Measurements from ENCODE around the gene SERINC5.

SERINC5 gene

DNA sequence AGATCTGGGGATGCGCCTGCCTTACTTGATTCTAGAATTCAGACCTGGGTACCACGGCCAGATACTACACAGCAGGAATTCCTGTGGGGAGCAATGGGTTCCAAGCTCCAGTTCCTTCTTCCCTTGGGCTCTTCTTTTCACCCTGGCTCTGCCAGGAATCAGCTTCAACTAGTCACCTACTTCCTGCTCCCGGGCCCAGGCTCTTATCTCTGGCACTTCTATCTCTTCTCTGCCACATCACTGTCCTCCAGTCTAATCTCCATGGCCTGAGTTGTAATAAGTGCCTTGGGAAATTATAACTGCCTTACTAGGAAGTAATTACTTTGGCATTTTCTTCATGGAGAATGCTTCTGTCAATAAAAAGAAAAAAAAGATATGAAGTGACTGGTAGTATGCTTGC, 26.2 kb upstream of the SERINC5 start:
- no peak overlapping the region for H2BK15ac ChIP-seq (ENCODE audit: low read length)
- H3K4me1 ChIP-seq (ENCODE audit: control insufficient read depth in 2 of 2, insufficient read depth in 1 of 2, low read depth in 1 of 2, low read length in 2 of 2): no peaks in the 10 kb centered on the region
- no peak overlapping the region for H2AFZ ChIP-seq (ENCODE audit: low read length)
- no CpG with 5 or more reads among the region's 3 CpGs for WGBS, 2 donors (ENCODE audit: extremely low coverage in 2 of 2, insufficient read length in 2 of 2, insufficient replicate concordance in 1 of 2)
- H3K4me3 ChIP-seq (ENCODE audit: low read length in 2 of 2): no peak overlapping the region
- H3K27me3 ChIP-seq (ENCODE audit: control insufficient read depth in 3 of 3, insufficient read depth in 3 of 3, low read depth in 1 of 3, low read length in 3 of 3): no peaks in the 10 kb centered on the region
- H2AK5ac ChIP-seq (ENCODE audit: low read depth, low read length): no peak overlapping the region
- H3K23ac ChIP-seq (ENCODE audit: low read depth, low read length, poor library complexity): no peak overlapping the region
- no peak overlapping the region for H3K18ac ChIP-seq (ENCODE audit: low read length)
- H4K91ac ChIP-seq (ENCODE audit: low read depth, low read length, poor library complexity): no peak overlapping the region
- H3K4me2 ChIP-seq (ENCODE audit: insufficient read depth, low read length, poor library complexity, severe bottlenecking): no peak overlapping the region
- no peak overlapping the region for H2BK5ac ChIP-seq (ENCODE audit: low read length)
- H3K9ac ChIP-seq (ENCODE audit: low read depth, low read length, poor library complexity): no peak overlapping the region
- H3K4ac ChIP-seq (ENCODE audit: low read length): no peak overlapping the region
- no peaks in the 10 kb centered on the region for H3K9me3 ChIP-seq (replicated peaks in 1 of 2; ENCODE audit: control insufficient read depth in 2 of 2, insufficient read depth in 1 of 2, low read depth in 1 of 2, low read length in 2 of 2)
- no peak overlapping the region for H3K27ac ChIP-seq (replicated peaks; ENCODE audit: low read length)
- no peak overlapping the region for H2BK12ac ChIP-seq (ENCODE audit: low read length)
- no peak overlapping the region for H4K8ac ChIP-seq (ENCODE audit: low read depth, low read length)
- H3K79me1 ChIP-seq (ENCODE audit: low read depth, low read length): no peaks in the 10 kb centered on the region
- H2BK120ac ChIP-seq (ENCODE audit: low read depth, low read length): no peak overlapping the region
- H3K36me3 ChIP-seq (replicated peaks in 1 of 2; ENCODE audit: control insufficient read depth in 2 of 2, insufficient read depth in 2 of 2, low read length in 2 of 2): no peaks in the 10 kb centered on the region
- DNase-seq (ENCODE audit: low spot score): no peak
- no peak overlapping the region for H3K14ac ChIP-seq (ENCODE audit: low read length)

DNA sequence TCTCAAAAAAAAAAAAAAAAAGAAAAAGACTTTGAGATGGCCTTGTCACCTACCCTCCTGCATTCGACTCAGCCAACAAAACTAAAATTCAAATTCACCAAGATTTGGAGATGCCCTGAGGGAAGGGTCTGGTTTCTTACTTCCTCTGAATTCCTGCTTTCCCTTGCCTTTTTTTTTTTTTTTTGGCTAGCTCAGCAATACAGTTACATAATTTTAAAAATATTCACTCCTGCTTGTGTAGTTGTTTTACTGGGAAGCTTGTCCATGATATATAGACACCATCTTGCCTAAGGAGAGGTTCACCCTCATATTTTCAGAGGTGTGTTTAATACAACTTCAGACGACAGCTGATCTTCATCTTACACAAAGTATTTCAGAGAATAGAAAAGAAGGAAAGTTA, 21.3 kb upstream of the SERINC5 start:
- Histone ChIP-seq H3K36me3 (replicated peaks in 1 of 2; ENCODE audit: control insufficient read depth in 2 of 2, insufficient read depth in 2 of 2, low read length in 2 of 2) (no peaks in the 10 kb centered on the region), H3K9ac (ENCODE audit: low read depth, low read length, poor library complexity) (no peak overlapping the region), H2BK15ac (ENCODE audit: low read length) (no peak overlapping the region), H4K8ac (ENCODE audit: low read depth, low read length) (no peak overlapping the region), H3K23ac (ENCODE audit: low read depth, low read length, poor library complexity) (no peak overlapping the region), H3K9me3 (replicated peaks in 1 of 2; ENCODE audit: control insufficient read depth in 2 of 2, insufficient read depth in 1 of 2, low read depth in 1 of 2, low read length in 2 of 2) (no peaks in the 10 kb centered on the region), H3K4ac (ENCODE audit: low read length) (no peak overlapping the region), H3K4me3 (ENCODE audit: low read length in 2 of 2) (no peak overlapping the region), H2AFZ (ENCODE audit: low read length) (no peak overlapping the region), H2BK12ac (ENCODE audit: low read length) (no peak overlapping the region), H3K79me1 (ENCODE audit: low read depth, low read length) (no peaks in the 10 kb centered on the region), H2AK5ac (ENCODE audit: low read depth, low read length) (no peak overlapping the region), H3K27ac (replicated peaks; ENCODE audit: low read length) (no peak overlapping the region), H2BK120ac (ENCODE audit: low read depth, low read length) (no peak overlapping the region), H3K27me3 (ENCODE audit: control insufficient read depth in 3 of 3, insufficient read depth in 3 of 3, low read depth in 1 of 3, low read length in 3 of 3) (no peaks in the 10 kb centered on the region), H3K14ac (ENCODE audit: low read length) (no peak overlapping the region), H3K4me1 (ENCODE audit: control insufficient read depth in 2 of 2, insufficient read depth in 1 of 2, low read depth in 1 of 2, low read length in 2 of 2) (no peaks in the 10 kb centered on the region), H2BK5ac (ENCODE audit: low read length) (no peak overlapping the region), H4K91ac (ENCODE audit: low read depth, low read length, poor library complexity) (no peak overlapping the region), H3K18ac (ENCODE audit: low read length) (no peak overlapping the region), H3K4me2 (ENCODE audit: insufficient read depth, low read length, poor library complexity, severe bottlenecking) (no peak overlapping the region)
- no CpG with 5 or more reads among the region's 2 CpGs for WGBS, 2 donors (ENCODE audit: extremely low coverage in 2 of 2, insufficient read length in 2 of 2, insufficient replicate concordance in 1 of 2)
- DNase-seq (ENCODE audit: low spot score): no peak

DNA sequence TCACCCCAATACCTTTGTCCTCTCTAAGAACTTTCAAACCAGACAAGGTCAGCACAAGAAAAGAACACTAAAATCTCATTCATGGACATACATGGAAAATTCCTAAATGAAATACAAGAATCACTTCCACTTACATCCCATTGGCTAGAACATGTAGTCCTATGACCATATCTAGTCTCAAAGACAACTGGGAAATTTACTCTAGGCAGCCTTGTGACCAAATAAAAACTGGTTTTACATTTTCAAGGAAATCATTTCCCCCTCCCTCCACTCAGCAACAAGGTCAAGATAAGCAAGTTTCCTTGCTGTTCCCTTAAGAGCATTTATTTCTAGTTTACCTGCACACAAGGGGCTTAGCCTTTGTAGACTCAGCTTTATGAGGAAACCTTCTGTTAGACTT, 20.3 kb upstream of the SERINC5 start:
- Histone ChIP-seq H4K91ac (ENCODE audit: low read depth, low read length, poor library complexity) (no peak overlapping the region), H2BK12ac (ENCODE audit: low read length) (no peak overlapping the region), H2BK5ac (ENCODE audit: low read length) (no peak overlapping the region), H3K27me3 (ENCODE audit: control insufficient read depth in 3 of 3, insufficient read depth in 3 of 3, low read depth in 1 of 3, low read length in 3 of 3) (no peaks in the 10 kb centered on the region), H3K27ac (replicated peaks; ENCODE audit: low read length) (no peak overlapping the region), H4K8ac (ENCODE audit: low read depth, low read length) (no peak overlapping the region), H3K79me1 (ENCODE audit: low read depth, low read length) (no peaks in the 10 kb centered on the region), H3K4me3 (ENCODE audit: low read length in 2 of 2) (no peak overlapping the region), H2AFZ (ENCODE audit: low read length) (no peak overlapping the region), H2AK5ac (ENCODE audit: low read depth, low read length) (no peak overlapping the region), H3K23ac (ENCODE audit: low read depth, low read length, poor library complexity) (no peak overlapping the region), H2BK15ac (ENCODE audit: low read length) (no peak overlapping the region), H3K4ac (ENCODE audit: low read length) (no peak overlapping the region), H3K18ac (ENCODE audit: low read length) (no peak overlapping the region), H3K4me1 (ENCODE audit: control insufficient read depth in 2 of 2, insufficient read depth in 1 of 2, low read depth in 1 of 2, low read length in 2 of 2) (no peaks in the 10 kb centered on the region), H3K4me2 (ENCODE audit: insufficient read depth, low read length, poor library complexity, severe bottlenecking) (no peak overlapping the region), H3K14ac (ENCODE audit: low read length) (no peak overlapping the region), H3K36me3 (replicated peaks in 1 of 2; ENCODE audit: control insufficient read depth in 2 of 2, insufficient read depth in 2 of 2, low read length in 2 of 2) (no peaks in the 10 kb centered on the region), H3K9me3 (replicated peaks in 1 of 2; ENCODE audit: control insufficient read depth in 2 of 2, insufficient read depth in 1 of 2, low read depth in 1 of 2, low read length in 2 of 2) (no peaks in the 10 kb centered on the region), H3K9ac (ENCODE audit: low read depth, low read length, poor library complexity) (no peak overlapping the region), H2BK120ac (ENCODE audit: low read depth, low read length) (no peak overlapping the region)
- DNase-seq (ENCODE audit: low spot score): no peak

DNA sequence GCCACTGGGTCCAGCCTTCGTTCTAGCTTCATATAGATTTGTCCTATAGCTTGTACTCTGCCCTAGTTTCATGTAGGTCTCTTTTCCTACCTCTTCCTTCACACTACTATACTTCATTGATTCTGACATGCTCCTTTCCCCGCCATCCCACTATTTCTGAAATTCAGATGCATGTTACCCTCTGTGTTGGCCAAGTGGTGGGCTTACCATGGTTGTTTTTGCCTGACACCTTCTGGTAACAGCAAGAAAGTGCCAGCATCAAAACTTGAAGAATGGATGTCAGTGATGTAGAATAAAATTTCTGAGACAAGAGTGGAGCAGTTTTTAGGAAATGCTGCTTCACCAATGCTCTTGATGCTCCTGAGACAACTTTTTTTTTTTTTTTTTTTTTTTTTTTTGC, 19.5 kb upstream of the SERINC5 start:
- Histone ChIP-seq H4K8ac (ENCODE audit: low read depth, low read length) (no peak overlapping the region), H3K9me3 (replicated peaks in 1 of 2; ENCODE audit: control insufficient read depth in 2 of 2, insufficient read depth in 1 of 2, low read depth in 1 of 2, low read length in 2 of 2) (no peaks in the 10 kb centered on the region), H2BK5ac (ENCODE audit: low read length) (no peak overlapping the region), H2BK120ac (ENCODE audit: low read depth, low read length) (no peak overlapping the region), H3K9ac (ENCODE audit: low read depth, low read length, poor library complexity) (no peak overlapping the region), H3K36me3 (replicated peaks in 1 of 2; ENCODE audit: control insufficient read depth in 2 of 2, insufficient read depth in 2 of 2, low read length in 2 of 2) (no peaks in the 10 kb centered on the region), H3K4me2 (ENCODE audit: insufficient read depth, low read length, poor library complexity, severe bottlenecking) (no peak overlapping the region), H2AFZ (ENCODE audit: low read length) (no peak overlapping the region), H3K18ac (ENCODE audit: low read length) (no peak overlapping the region), H3K4ac (ENCODE audit: low read length) (no peak overlapping the region), H3K27me3 (ENCODE audit: control insufficient read depth in 3 of 3, insufficient read depth in 3 of 3, low read depth in 1 of 3, low read length in 3 of 3) (no peaks in the 10 kb centered on the region), H3K27ac (replicated peaks; ENCODE audit: low read length) (no peak overlapping the region), H2BK15ac (ENCODE audit: low read length) (no peak overlapping the region), H3K4me1 (ENCODE audit: control insufficient read depth in 2 of 2, insufficient read depth in 1 of 2, low read depth in 1 of 2, low read length in 2 of 2) (no peaks in the 10 kb centered on the region), H3K79me1 (ENCODE audit: low read depth, low read length) (no peaks in the 10 kb centered on the region), H4K91ac (ENCODE audit: low read depth, low read length, poor library complexity) (no peak overlapping the region), H3K14ac (ENCODE audit: low read length) (no peak overlapping the region), H3K23ac (ENCODE audit: low read depth, low read length, poor library complexity) (no peak overlapping the region), H2AK5ac (ENCODE audit: low read depth, low read length) (peak overlapping the region; percentile 54), H2BK12ac (ENCODE audit: low read length) (no peak overlapping the region), H3K4me3 (ENCODE audit: low read length in 2 of 2) (no peak overlapping the region)
- WGBS, 2 donors (ENCODE audit: extremely low coverage in 2 of 2, insufficient read length in 2 of 2, insufficient replicate concordance in 1 of 2): no CpG with 5 or more reads among the region's 2 CpGs
- no peak for DNase-seq (ENCODE audit: low spot score)

Data from neuronal stem cell (in vitro differentiated cells).